Vagina (tissue), 2 donors: ENCODE results near the gene ADGRA3.

Experiments
- CTCF ChIP-seq, 3 experiments: fragments of 450-650 bp in 2 of 3; fragments of 200-600 bp in 1 of 3; sonication (generic) in 1 of 3; IDR thresholded peaks; one replicate each; pipeline ENCODE4 v1.5.1; 2017 to 2019; ENCODE audit warnings: antibody characterized with exemption in 3 of 3, mild to moderate bottlenecking in 2 of 3, moderate library complexity in 2 of 3
- POLR2AphosphoS5 ChIP-seq, 2 donors: sonication (generic); formaldehyde crosslinking; IDR thresholded peaks; one replicate each; pipeline ENCODE4 v1.9.0; 2017; ENCODE audit warnings: antibody characterized with exemption in 2 of 2, mild to moderate bottlenecking in 2 of 2, low read depth in 1 of 2; ENCODE audit not compliant: insufficient read depth in 1 of 2

- TF ChIP-seq POLR2AphosphoS5 (IDR thresholded peaks at IDR 0.05; ENCODE audit: insufficient read depth in 1 of 2, low read depth in 1 of 2) (no peak), CTCF (IDR thresholded peaks at IDR 0.05) (no peak)
Observed at GRCh38 chr4:22345678-22346077, 170.2 kb downstream of the ADGRA3 start.
